Upper lobe of left lung (tissue), 4 donors: ENCODE measurements around the gene STAT3.

ENCODE experiments used
- POLR2A ChIP-seq, 4 donors: fragments of 450-650 bp; IDR thresholded peaks; one replicate each; pipeline ENCODE4 v1.5.1; 2016 to 2017; ENCODE audit warnings: antibody characterized with exemption in 4 of 4, mild to moderate bottlenecking in 2 of 4
- POLR2AphosphoS5 ChIP-seq, 2 donors: sonication (generic); formaldehyde crosslinking; IDR thresholded peaks; one replicate each; pipeline ENCODE4 v1.5.1; 2017; ENCODE audit warnings: antibody characterized with exemption in 2 of 2
- TF ChIP-seq, protein P1 (sequence below), 6 experiments: fragments of 450-650 bp in 4 of 6; fragments of 200-600 bp in 2 of 6; sonication (generic) in 2 of 6; IDR thresholded peaks; one replicate each; pipeline ENCODE4 v1.5.1; 2016 to 2019; ENCODE audit warnings: antibody characterized with exemption in 6 of 6

DNA sequence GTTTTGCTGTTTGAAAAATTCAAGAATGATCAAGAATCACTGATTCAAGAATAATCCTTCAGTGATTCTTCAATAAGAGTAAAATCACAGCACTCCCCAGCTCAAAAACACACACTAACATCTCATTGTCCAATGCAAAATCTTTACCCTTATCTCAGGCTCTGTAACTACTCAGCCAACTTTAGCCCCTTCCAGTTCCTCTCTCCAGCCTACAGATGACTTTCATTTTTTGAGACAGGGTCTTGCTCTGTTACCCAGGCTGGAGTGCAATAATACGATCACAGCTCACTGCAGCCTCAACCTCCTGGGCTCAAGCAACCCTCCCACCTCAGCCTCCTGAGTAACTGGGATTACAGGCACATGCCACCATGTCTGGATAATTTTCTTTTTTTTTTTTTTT lies 25.0 kb downstream of the STAT3 start:
- TF ChIP-seq, protein P1, sequence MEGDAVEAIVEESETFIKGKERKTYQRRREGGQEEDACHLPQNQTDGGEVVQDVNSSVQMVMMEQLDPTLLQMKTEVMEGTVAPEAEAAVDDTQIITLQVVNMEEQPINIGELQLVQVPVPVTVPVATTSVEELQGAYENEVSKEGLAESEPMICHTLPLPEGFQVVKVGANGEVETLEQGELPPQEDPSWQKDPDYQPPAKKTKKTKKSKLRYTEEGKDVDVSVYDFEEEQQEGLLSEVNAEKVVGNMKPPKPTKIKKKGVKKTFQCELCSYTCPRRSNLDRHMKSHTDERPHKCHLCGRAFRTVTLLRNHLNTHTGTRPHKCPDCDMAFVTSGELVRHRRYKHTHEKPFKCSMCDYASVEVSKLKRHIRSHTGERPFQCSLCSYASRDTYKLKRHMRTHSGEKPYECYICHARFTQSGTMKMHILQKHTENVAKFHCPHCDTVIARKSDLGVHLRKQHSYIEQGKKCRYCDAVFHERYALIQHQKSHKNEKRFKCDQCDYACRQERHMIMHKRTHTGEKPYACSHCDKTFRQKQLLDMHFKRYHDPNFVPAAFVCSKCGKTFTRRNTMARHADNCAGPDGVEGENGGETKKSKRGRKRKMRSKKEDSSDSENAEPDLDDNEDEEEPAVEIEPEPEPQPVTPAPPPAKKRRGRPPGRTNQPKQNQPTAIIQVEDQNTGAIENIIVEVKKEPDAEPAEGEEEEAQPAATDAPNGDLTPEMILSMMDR (IDR thresholded peaks at IDR 0.05): no peak
- TF ChIP-seq POLR2AphosphoS5 (IDR thresholded peaks at IDR 0.05): no peak
- no peak for TF ChIP-seq POLR2A (IDR thresholded peaks at IDR 0.05)
